ENCODE results near the gene SLC4A8. TPM values are rescaled to one million over a fixed set of nuclear protein-coding genes. Genes with fewer than 3 reads are reported as not detected.

The SLC4A8 gene
- total and polyA plus RNA-seq, 2 donors (not counting 3 experiments of a cell fraction or from before 2014, with no cell fraction given): 4.7 to 9.7 TPM

- CTCF ChIA-PET: interaction anchor here (1.1 to 1.4 kb wide), 2 partner anchors 14 to 306 kb away, joined by 3 to 5 read pairs; no protein-coding TSS in a partner anchor
- intact Hi-C loops (cut with micrococcal nuclease) (no loop called here), dilution Hi-C loops (cut with MboI; ENCODE audit: extremely low pct_ligation_motif_present, low sequenced_read_pairs) (no loop called here)
- no peak for FAIRE-seq
- no peaks in the 10 kb centered on the region for H3K79me2 ChIP-seq (ENCODE audit: control insufficient read depth, insufficient read depth, low read length)
- BruUV-seq (replicated peaks): no TSS peak
- H2AFZ ChIP-seq (ENCODE audit: low read depth, low read length): no peak overlapping the region
- POLR2A ChIA-PET: no interaction called here
- no peak overlapping the region for H3K4me2 ChIP-seq (ENCODE audit: insufficient read depth, low read length)
- H3K9me1 ChIP-seq (replicated peaks; ENCODE audit: control insufficient read depth, extremely low read depth, insufficient read depth, low read length): no peaks in the 10 kb centered on the region
- no peaks in the 10 kb centered on the region for H4K20me1 ChIP-seq (replicated peaks; ENCODE audit: control insufficient read depth, extremely low read depth, insufficient read depth, low read length)
- H3K4me3 ChIP-seq (replicated peaks in 1 of 3; ENCODE audit: insufficient read depth in 1 of 3, low read depth in 1 of 3, low read length in 3 of 3): no peak overlapping the region
- H3K9ac ChIP-seq (replicated peaks; ENCODE audit: extremely low read depth, insufficient read depth, low read length): no peak overlapping the region
- no peaks in the 10 kb centered on the region for H3K9me3 ChIP-seq (replicated peaks; ENCODE audit: control insufficient read depth, insufficient read depth, low read length)
- no peaks in the 10 kb centered on the region for H3K36me3 ChIP-seq (ENCODE audit: control insufficient read depth in 2 of 2, extremely low read depth in 1 of 2, insufficient read depth in 2 of 2, low read length in 2 of 2)
- H3K27me3 ChIP-seq (ENCODE audit: control insufficient read depth in 2 of 2, insufficient read depth in 2 of 2, low read length in 2 of 2): peaks cover 0 to 6% of the 10 kb centered on the region in 2 experiments
- no peak for DNase-seq (ENCODE audit: low read depth, low spot score)
- TF ChIP-seq EZH2 (IDR thresholded peaks at IDR 0.05; ENCODE audit: borderline replicate concordance, low read depth, low read length, severe bottlenecking) (no peak), FOS (IDR thresholded peaks at IDR 0.05; ENCODE audit: borderline replicate concordance, insufficient read depth, low read length) (no peak), JUN (IDR thresholded peaks at IDR 0.05; ENCODE audit: borderline replicate concordance, insufficient read depth, insufficient read length, low read depth) (no peak), POLR2AphosphoS5 (IDR thresholded peaks at IDR 0.05; ENCODE audit: insufficient read depth, low read depth, low read length) (no peak), MAX (IDR thresholded peaks at IDR 0.05; ENCODE audit: insufficient read depth, insufficient read length) (no peak), MYC (IDR thresholded peaks at IDR 0.05; ENCODE audit: low read depth, low read length) (no peak), GATA2 (IDR thresholded peaks at IDR 0.05; ENCODE audit: insufficient read depth, insufficient read length, low read depth, low read length) (no peak)
- H3K27ac ChIP-seq (ENCODE audit: insufficient read depth, low read depth, low read length): no peak overlapping the region
- no peaks in the 10 kb centered on the region for H3K4me1 ChIP-seq (ENCODE audit: control insufficient read depth, extremely low read depth, insufficient read depth, low read length)
Measured at GRCh38 chr12:51517800-51518199, 93.2 kb downstream of the SLC4A8 start.

GRCh38 chr12:51519755-51520154, 95.1 kb downstream of the SLC4A8 start:
- intact Hi-C loops (cut with micrococcal nuclease) (no loop called here), dilution Hi-C loops (cut with MboI; ENCODE audit: extremely low pct_ligation_motif_present, low sequenced_read_pairs) (no loop called here)
- ChIA-PET POLR2A (no interaction called here), CTCF (interaction anchor here (1.0 to 4.0 kb wide), 3 partner anchors 12 to 304 kb away, joined by 4 to 26 read pairs (median 14); no protein-coding TSS in a partner anchor)
- H3K27me3 ChIP-seq (ENCODE audit: control insufficient read depth in 2 of 2, insufficient read depth in 2 of 2, low read length in 2 of 2): peaks cover 0 to 7% of the 10 kb centered on the region in 2 experiments
- no peaks in the 10 kb centered on the region for H3K9me3 ChIP-seq (replicated peaks; ENCODE audit: control insufficient read depth, insufficient read depth, low read length)
- H3K4me1 ChIP-seq (ENCODE audit: control insufficient read depth, extremely low read depth, insufficient read depth, low read length): no peaks in the 10 kb centered on the region
- no peaks in the 10 kb centered on the region for H3K36me3 ChIP-seq (ENCODE audit: control insufficient read depth in 2 of 2, extremely low read depth in 1 of 2, insufficient read depth in 2 of 2, low read length in 2 of 2)
- BruUV-seq (replicated peaks): no TSS peak
- no peaks in the 10 kb centered on the region for H3K79me2 ChIP-seq (ENCODE audit: control insufficient read depth, insufficient read depth, low read length)
- no peak overlapping the region for H3K4me3 ChIP-seq (replicated peaks in 1 of 3; ENCODE audit: insufficient read depth in 1 of 3, low read depth in 1 of 3, low read length in 3 of 3)
- FAIRE-seq (no peak), DNase-seq (ENCODE audit: low read depth, low spot score) (no peak)
- no peak overlapping the region for H3K9ac ChIP-seq (replicated peaks; ENCODE audit: extremely low read depth, insufficient read depth, low read length)
- no peaks in the 10 kb centered on the region for H3K9me1 ChIP-seq (replicated peaks; ENCODE audit: control insufficient read depth, extremely low read depth, insufficient read depth, low read length)
- TF ChIP-seq POLR2AphosphoS5 (IDR thresholded peaks at IDR 0.05; ENCODE audit: insufficient read depth, low read depth, low read length): no peak
- TF ChIP-seq GATA2 (IDR thresholded peaks at IDR 0.05; ENCODE audit: insufficient read depth, insufficient read length, low read depth, low read length): no peak
- H4K20me1 ChIP-seq (replicated peaks; ENCODE audit: control insufficient read depth, extremely low read depth, insufficient read depth, low read length): no peaks in the 10 kb centered on the region
- no peak overlapping the region for H3K4me2 ChIP-seq (ENCODE audit: insufficient read depth, low read length)
- H2AFZ ChIP-seq (ENCODE audit: low read depth, low read length): no peak overlapping the region
- no peak overlapping the region for H3K27ac ChIP-seq (ENCODE audit: insufficient read depth, low read depth, low read length)
